ENCODE data around the gene SLC35B2. TPM values are rescaled to one million over a fixed set of nuclear protein-coding genes. Genes with fewer than 3 reads are reported as not detected.

The SLC35B2 gene
- total RNA-seq, 8 experiments from 2014 or later = 14.4 to 53.7 (median 41.0) TPM

DNA sequence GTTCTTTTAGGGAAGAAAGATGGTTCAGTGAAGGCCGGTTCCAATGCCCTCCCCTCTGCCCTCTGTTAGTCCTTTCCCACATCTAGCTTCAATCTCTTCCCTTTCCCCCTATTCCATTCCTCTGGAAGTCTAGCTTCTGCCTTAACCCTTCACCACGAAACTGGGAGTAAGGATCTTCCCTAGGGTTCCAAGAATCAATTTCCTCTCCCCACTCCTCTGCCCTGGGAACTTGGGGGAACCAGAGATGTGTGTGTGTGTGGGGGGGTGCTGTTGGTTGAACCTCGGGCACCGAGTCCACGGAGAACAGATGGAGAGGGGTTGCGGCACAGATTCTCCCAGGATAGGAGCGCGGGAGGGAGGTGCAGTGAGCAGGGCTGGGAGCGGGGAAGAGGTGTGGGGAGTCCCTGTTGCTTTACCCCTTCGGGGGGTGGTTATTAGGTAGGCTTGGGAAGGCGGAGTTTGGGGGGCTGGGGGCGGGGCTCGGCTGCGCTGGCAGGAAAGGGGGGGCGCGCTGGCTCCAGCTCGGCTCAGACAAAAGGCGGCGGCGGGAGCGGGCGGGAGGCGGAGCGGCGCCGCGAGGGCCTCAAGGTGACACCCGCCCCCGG, 12.7 kb upstream of the SLC35B2 start, which contains the start of gene TMEM151B:
TSS of gene TMEM151B (plus strand) at position 530 of the 605 bp plus-strand sequence. CDS start 293 bp downstream, outside the sequence.
- Histone ChIP-seq H3K27ac (peak within 1 kb of the TSS; percentile 90 to 93), H3K4me3 (peak within 1 kb of the TSS; percentile 51 to 95 (median 79)), H3K4me1 (replicated peaks in 1 of 2) (peaks cover 32 to 45% of the 10 kb centered on the region in 2 donors)
- in situ Hi-C loops (cut with MboI; ENCODE audit: low pct_unique_long_range_greater_than_20kb in 2 of 9, low sequenced_read_pairs in 9 of 9, unreplicated experiment in 9 of 9) = loop anchor here in 4 of 9 experiments (10.0 kb wide), 1 partner anchor 65 kb away; no protein-coding TSS in a partner anchor
- ATAC-seq (replicated peaks in 6 of 8) = peak in 5 of 8 experiments; percentile 0 to 28 (median 15)
- WGBS, 10 experiments = 0 to 80% (median 35%) methylated on average over 1 to 2 of the region's 29 CpGs; no CpG with 5 or more reads in 5 of the 10 experiments

GRCh38 chr6:44269178-44269920, 12.0 kb upstream of the SLC35B2 start:
- H3K4me3 ChIP-seq = peak overlapping the region in 4 of 5 donors; percentile 55 to 95 (median 82)
- in situ Hi-C loops (cut with MboI; ENCODE audit: low pct_unique_long_range_greater_than_20kb in 2 of 9, low sequenced_read_pairs in 9 of 9, unreplicated experiment in 9 of 9) = loop anchor here in 3 of 9 experiments (10.0 kb wide), 1 partner anchor 65 kb away; no protein-coding TSS in a partner anchor

GRCh38 chr6:44268095-44268628, 10.8 kb upstream of the SLC35B2 start:
- Histone ChIP-seq H3K4me1 (replicated peaks in 1 of 2) (peaks cover 47 to 52% of the 10 kb centered on the region in 2 donors), H3K27ac (peak overlapping the region; percentile 28 to 56), H3K4me3 (no peak overlapping the region)
- peak in 6 of 8 experiments; percentile 4 to 41 (median 26) for ATAC-seq (replicated peaks in 6 of 8)
- WGBS, 10 experiments = 0% methylated on average over 1 to 4 of the region's 5 CpGs; no CpG with 5 or more reads in 5 of the 10 experiments
- in situ Hi-C loops (cut with MboI; ENCODE audit: low pct_unique_long_range_greater_than_20kb in 2 of 9, low sequenced_read_pairs in 9 of 9, unreplicated experiment in 9 of 9) = loop anchor here in 3 of 9 experiments (10.0 kb wide), 1 partner anchor 67 kb away; no protein-coding TSS in a partner anchor

More at GRCh38 chr6:44269178-44269920, 12.0 kb upstream of the SLC35B2 start:
- peaks cover 35 to 43% of the 10 kb centered on the region in 2 donors for H3K4me1 ChIP-seq (replicated peaks in 1 of 2)
- peak overlapping the region in 1 of 2 donors; percentile 93 for H3K27ac ChIP-seq
- no peak for ATAC-seq (replicated peaks in 6 of 8)
- WGBS, 10 experiments = 71 to 83% methylated on average over 1 of the region's 1 CpG; no CpG with 5 or more reads in 8 of the 10 experiments

GRCh38 chr6:44267252-44267651, 9.9 kb upstream of the SLC35B2 start:
- ATAC-seq (replicated peaks in 6 of 8) = no peak
- H3K4me3 ChIP-seq = no peak overlapping the region
- H3K4me1 ChIP-seq (replicated peaks in 1 of 2) = peaks cover 54 to 57% of the 10 kb centered on the region in 2 donors
- no peak overlapping the region for H3K27ac ChIP-seq
- in situ Hi-C loops (cut with MboI; ENCODE audit: low pct_unique_long_range_greater_than_20kb in 2 of 9, low sequenced_read_pairs in 9 of 9, unreplicated experiment in 9 of 9) = loop anchor here in 3 of 9 experiments (10.0 kb wide), 1 partner anchor 68 kb away; no protein-coding TSS in a partner anchor
- WGBS, 10 experiments = 20 to 83% (median 53%) methylated on average over 1 to 6 of the region's 10 CpGs; no CpG with 5 or more reads in 4 of the 10 experiments

DNA sequence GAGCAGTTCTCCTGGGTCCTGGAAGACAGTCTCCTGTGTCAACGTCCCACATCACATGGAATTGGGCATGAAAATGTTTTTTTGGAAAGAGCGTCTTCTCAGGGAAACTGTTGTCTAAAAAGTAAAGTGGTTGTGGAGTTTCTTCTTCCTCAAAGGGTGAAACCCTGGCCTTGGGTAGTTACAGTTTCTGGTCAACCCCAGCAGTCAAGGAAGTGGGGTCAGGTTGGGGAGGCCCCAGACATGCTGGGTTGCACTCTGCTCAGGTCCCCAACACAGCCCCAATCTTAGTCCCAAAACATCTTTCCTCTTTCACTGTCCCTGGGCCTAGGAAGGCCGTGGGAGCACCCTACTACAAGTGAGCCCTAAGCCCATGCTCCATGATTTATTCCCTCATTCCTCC, 9.0 kb upstream of the SLC35B2 start:
- no peak overlapping the region for H3K4me3 ChIP-seq
- 63 to 100% (median 92%) methylated on average over 1 to 3 of the region's 3 CpGs; no CpG with 5 or more reads in 3 of the 10 experiments for WGBS, 10 experiments
- peaks cover 45 to 50% of the 10 kb centered on the region in 2 donors for H3K4me1 ChIP-seq (replicated peaks in 1 of 2)
- no peak overlapping the region for H3K27ac ChIP-seq
- in situ Hi-C loops (cut with MboI; ENCODE audit: low pct_unique_long_range_greater_than_20kb in 2 of 9, low sequenced_read_pairs in 9 of 9, unreplicated experiment in 9 of 9) = loop anchor here in 3 of 9 experiments (10.0 kb wide), 1 partner anchor 68 kb away; no protein-coding TSS in a partner anchor
- no peak for ATAC-seq (replicated peaks in 6 of 8)

DNA sequence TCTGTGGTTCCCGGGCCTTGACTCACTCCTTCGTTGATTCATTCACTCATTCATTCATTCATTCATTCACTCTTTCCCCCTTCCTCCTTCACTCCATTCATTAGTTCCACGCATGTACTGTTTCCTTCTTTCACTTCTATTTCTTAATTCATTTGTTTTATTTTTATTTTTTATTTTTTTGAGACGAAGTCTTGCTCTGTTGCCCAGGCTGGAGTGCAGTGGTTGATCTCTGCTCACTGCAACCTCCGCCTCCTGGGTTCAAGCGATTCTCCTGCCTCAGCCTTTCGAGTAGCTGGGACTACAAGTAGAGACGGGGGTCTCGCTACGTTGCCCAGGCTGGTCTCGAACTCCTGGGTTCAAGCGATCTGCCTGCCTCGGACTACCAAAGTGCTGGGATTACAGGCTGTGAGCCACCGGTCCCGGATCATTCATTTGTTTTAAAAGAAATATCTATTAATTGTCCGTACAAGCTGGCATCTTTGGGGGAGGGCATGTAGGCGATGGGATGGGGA, 8.4 kb upstream of the SLC35B2 start:
- no peak for ATAC-seq (replicated peaks in 6 of 8)
- Histone ChIP-seq H3K4me3 (peak overlapping the region; percentile 61 to 83 (median 71)), H3K27ac (no peak overlapping the region), H3K4me1 (replicated peaks in 1 of 2) (peaks cover 44 to 49% of the 10 kb centered on the region in 2 donors)
- in situ Hi-C loops (cut with MboI; ENCODE audit: low pct_unique_long_range_greater_than_20kb in 2 of 9, low sequenced_read_pairs in 9 of 9, unreplicated experiment in 9 of 9) = loop anchor here in 3 of 9 experiments (10.0 kb wide), 1 partner anchor 69 kb away; no protein-coding TSS in a partner anchor
- WGBS, 10 experiments = 24 to 95% (median 62%) methylated on average over 4 to 17 of the region's 17 CpGs; no CpG with 5 or more reads in 1 of the 10 experiments

DNA sequence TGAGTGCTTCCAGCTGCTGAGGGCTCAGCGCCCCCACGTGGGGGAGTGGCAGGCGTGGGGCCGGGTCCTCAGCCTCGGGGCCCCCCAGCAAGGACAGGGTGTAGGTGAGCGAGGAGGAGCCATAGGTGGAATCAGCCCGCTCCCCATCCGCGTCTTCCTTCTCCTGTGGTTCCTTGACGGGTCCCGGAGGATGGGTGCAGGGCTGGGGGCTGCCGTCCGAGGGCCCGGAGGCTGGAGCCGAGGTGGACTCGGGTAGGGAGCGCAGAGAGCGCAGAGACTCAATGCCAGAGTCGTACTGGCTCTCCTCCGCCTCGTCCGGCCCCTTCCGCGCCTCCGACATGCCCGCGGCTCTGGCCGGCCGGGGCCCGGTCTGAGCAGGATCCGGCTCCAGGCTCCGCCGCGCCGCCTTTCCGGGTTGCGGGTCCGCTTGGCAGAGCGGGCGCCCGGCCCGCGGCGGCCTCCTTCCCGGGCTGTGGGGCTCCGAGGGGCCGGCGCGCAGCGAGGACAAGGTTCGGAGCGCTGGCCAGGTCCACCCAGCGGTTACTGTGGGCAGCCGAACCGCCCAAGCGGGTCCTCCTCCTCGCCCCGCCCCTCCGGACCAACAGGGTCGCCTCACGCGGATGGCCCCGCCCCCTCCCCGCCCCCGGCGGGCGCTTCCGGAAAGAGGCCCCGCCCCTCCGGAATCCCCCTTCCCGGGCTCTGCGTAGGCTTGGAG, 7.8 kb upstream of the SLC35B2 start, which contains the start of gene NFKBIE:
TSS of gene NFKBIE (minus strand) at position 545 of the 715 bp plus-strand sequence. CDS start at position 340, 205 bp downstream.
- Histone ChIP-seq H3K27ac (peak within 1 kb of the TSS; percentile 57 to 75), H3K4me1 (replicated peaks in 1 of 2) (peaks cover 44 to 49% of the 10 kb centered on the region in 2 donors), H3K4me3 (peak within 1 kb of the TSS; percentile 61 to 83 (median 71))
- WGBS, 10 experiments = 0 to 17% (median 0%) methylated on average over 1 to 11 of the region's 72 CpGs; no CpG with 5 or more reads in 3 of the 10 experiments
- ATAC-seq (replicated peaks in 6 of 8) = peak; percentile 68 to 85 (median 78)
- in situ Hi-C loops (cut with MboI; ENCODE audit: low pct_unique_long_range_greater_than_20kb in 2 of 9, low sequenced_read_pairs in 9 of 9, unreplicated experiment in 9 of 9) = loop anchor here in 3 of 9 experiments (10.0 kb wide), 1 partner anchor 70 kb away; no protein-coding TSS in a partner anchor

GRCh38 chr6:44264154-44265006, 7.1 kb upstream of the SLC35B2 start:
- WGBS, 10 experiments = 0 to 11% (median 1%) methylated on average over 5 to 10 of the region's 13 CpGs; no CpG with 5 or more reads in 5 of the 10 experiments
- peak overlapping the region; percentile 61 to 83 (median 71) for H3K4me3 ChIP-seq
- no peak for ATAC-seq (replicated peaks in 6 of 8)
- H3K27ac ChIP-seq = peak overlapping the region in 1 of 2 donors; percentile 75
- in situ Hi-C loops (cut with MboI; ENCODE audit: low pct_unique_long_range_greater_than_20kb in 2 of 9, low sequenced_read_pairs in 9 of 9, unreplicated experiment in 9 of 9) = loop anchor here in 3 of 9 experiments (10.0 kb wide), 1 partner anchor 70 kb away; no protein-coding TSS in a partner anchor
- peaks cover 39 to 41% of the 10 kb centered on the region in 2 donors for H3K4me1 ChIP-seq (replicated peaks in 1 of 2)

DNA sequence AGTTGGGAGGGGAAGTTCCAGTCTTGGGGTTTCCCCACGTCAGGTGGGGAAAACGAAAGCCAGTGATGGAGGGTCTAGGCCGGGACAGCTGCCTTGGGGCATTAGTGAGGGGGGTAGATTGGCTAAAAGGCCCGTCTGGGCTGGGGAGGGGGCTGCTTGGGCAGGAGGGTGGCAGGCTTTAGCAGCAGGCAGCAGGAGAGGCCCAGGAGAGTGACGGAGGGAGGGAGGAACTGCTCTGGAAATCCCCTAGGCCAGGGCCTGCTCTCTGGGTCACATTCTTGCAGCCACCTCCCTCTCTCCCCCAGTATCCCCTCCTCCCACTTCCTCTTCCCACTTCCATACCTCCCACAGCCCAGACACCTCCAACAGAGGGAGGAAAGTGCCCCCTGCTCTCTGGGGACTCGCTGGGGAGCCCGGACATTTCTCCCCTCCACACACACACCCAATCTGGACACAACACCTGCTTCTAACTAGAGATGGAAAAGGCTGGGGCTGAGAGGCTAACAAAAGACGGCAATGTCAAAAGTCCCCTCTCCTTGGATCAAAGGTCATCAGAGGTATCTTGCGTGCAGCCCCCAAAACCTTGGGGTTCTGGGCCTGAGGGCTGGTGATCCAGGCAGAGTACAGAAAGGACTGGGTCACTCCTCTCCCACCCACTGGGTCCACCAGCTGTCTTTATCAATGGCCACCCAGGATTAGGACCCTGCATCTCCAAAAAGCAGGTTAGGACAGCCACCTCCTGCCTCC, 6.2 kb upstream of the SLC35B2 start:
- Histone ChIP-seq H3K27ac (no peak overlapping the region), H3K4me1 (replicated peaks in 1 of 2) (peaks cover 31 to 32% of the 10 kb centered on the region in 2 donors), H3K4me3 (peak overlapping the region in 4 of 5 donors; percentile 8 to 72 (median 63))
- in situ Hi-C loops (cut with MboI; ENCODE audit: low pct_unique_long_range_greater_than_20kb in 2 of 9, low sequenced_read_pairs in 9 of 9, unreplicated experiment in 9 of 9) = loop anchor here in 3 of 9 experiments (10.0 kb wide), 1 partner anchor 71 kb away; no protein-coding TSS in a partner anchor
- 25 to 47% methylated on average over 3 to 4 of the region's 9 CpGs; no CpG with 5 or more reads in 8 of the 10 experiments for WGBS, 10 experiments
- peak in 2 of 8 experiments; percentile 7 to 19 for ATAC-seq (replicated peaks in 6 of 8)
